ENCODE results near the gene USP15. TPM values are rescaled to one million over a fixed set of nuclear protein-coding genes. Genes with fewer than 3 reads are reported as not detected.

Gene USP15
- total RNA-seq, 3 donors from 2014 or later (not counting 1 experiment from before 2014, with no cell fraction given) = 188 to 251 (median 197) TPM

GRCh38 chr12:62251609-62251958 is 8.6 kb upstream of the USP15 start:
- no peaks in the 10 kb centered on the region for H3K36me3 Mint-ChIP-seq
- no peak for ATAC-seq
- H3K27ac Mint-ChIP-seq = peak overlapping the region; percentile 37 to 45
- peaks cover 3 to 7% of the 10 kb centered on the region in 2 donors for H3K27me3 Mint-ChIP-seq (ENCODE audit: low read depth in 2 of 2)
- H3K4me1 Mint-ChIP-seq = peaks cover 9 to 11% of the 10 kb centered on the region in 2 donors
- H3K36me3 ChIP-seq (ENCODE audit: control insufficient read depth, insufficient read depth, low read length) = no peaks in the 10 kb centered on the region
- no peaks in the 10 kb centered on the region for H3K9me3 ChIP-seq (ENCODE audit: control insufficient read depth, insufficient read depth, low read length)
- DNase-seq = no peak
- peaks cover 2% of the 10 kb centered on the region for H3K4me1 ChIP-seq (ENCODE audit: control insufficient read depth, insufficient read depth, low read length)
- H3K4me3 ChIP-seq (ENCODE audit: low read length) = no peak overlapping the region
- H3K27ac ChIP-seq (ENCODE audit: low read length) = peak overlapping the region; percentile 4
- H3K4me3 Mint-ChIP-seq = no peak overlapping the region
- TF ChIP-seq, protein P1, sequence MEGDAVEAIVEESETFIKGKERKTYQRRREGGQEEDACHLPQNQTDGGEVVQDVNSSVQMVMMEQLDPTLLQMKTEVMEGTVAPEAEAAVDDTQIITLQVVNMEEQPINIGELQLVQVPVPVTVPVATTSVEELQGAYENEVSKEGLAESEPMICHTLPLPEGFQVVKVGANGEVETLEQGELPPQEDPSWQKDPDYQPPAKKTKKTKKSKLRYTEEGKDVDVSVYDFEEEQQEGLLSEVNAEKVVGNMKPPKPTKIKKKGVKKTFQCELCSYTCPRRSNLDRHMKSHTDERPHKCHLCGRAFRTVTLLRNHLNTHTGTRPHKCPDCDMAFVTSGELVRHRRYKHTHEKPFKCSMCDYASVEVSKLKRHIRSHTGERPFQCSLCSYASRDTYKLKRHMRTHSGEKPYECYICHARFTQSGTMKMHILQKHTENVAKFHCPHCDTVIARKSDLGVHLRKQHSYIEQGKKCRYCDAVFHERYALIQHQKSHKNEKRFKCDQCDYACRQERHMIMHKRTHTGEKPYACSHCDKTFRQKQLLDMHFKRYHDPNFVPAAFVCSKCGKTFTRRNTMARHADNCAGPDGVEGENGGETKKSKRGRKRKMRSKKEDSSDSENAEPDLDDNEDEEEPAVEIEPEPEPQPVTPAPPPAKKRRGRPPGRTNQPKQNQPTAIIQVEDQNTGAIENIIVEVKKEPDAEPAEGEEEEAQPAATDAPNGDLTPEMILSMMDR (IDR thresholded peaks at IDR 0.05) = no peak
- no peaks in the 10 kb centered on the region for H3K27me3 ChIP-seq (ENCODE audit: control insufficient read depth, insufficient read depth, low read length)
- no peaks in the 10 kb centered on the region for H3K9me3 Mint-ChIP-seq
- intact Hi-C loops (cut with micrococcal nuclease) = no loop called here

- H3K36me3 Mint-ChIP-seq = no peaks in the 10 kb centered on the region
- H3K27me3 ChIP-seq (ENCODE audit: control insufficient read depth, insufficient read depth, low read length) = no peaks in the 10 kb centered on the region
- peaks cover 2% of the 10 kb centered on the region for H3K4me1 ChIP-seq (ENCODE audit: control insufficient read depth, insufficient read depth, low read length)
- H3K4me1 Mint-ChIP-seq = peaks cover 9 to 11% of the 10 kb centered on the region in 2 donors
- H3K9me3 ChIP-seq (ENCODE audit: control insufficient read depth, insufficient read depth, low read length) = no peaks in the 10 kb centered on the region
- H3K27ac ChIP-seq (ENCODE audit: low read length) = no peak overlapping the region
- intact Hi-C loops (cut with micrococcal nuclease) = no loop called here
- H3K4me3 Mint-ChIP-seq = no peak overlapping the region
- H3K9me3 Mint-ChIP-seq = no peaks in the 10 kb centered on the region
- no peak for DNase-seq
- no peaks in the 10 kb centered on the region for H3K36me3 ChIP-seq (ENCODE audit: control insufficient read depth, insufficient read depth, low read length)
- H3K27me3 Mint-ChIP-seq (ENCODE audit: low read depth in 2 of 2) = peaks cover 3 to 7% of the 10 kb centered on the region in 2 donors
- TF ChIP-seq, protein P1 (IDR thresholded peaks at IDR 0.05) = no peak
- ATAC-seq = no peak
- H3K4me3 ChIP-seq (ENCODE audit: low read length) = no peak overlapping the region
- WGBS (ENCODE audit: insufficient coverage) = 92% methylated on average over 3 of the region's 4 CpGs
- H3K27ac Mint-ChIP-seq = no peak overlapping the region
Measured at GRCh38 chr12:62252576-62252975, 7.6 kb upstream of the USP15 start.

GRCh38 chr12:62254967-62255366 is 5.2 kb upstream of the USP15 start:
- H3K36me3 ChIP-seq (ENCODE audit: control insufficient read depth, insufficient read depth, low read length) = no peaks in the 10 kb centered on the region
- H3K4me3 Mint-ChIP-seq = no peak overlapping the region
- WGBS (ENCODE audit: insufficient coverage) = no CpG with 5 or more reads among the region's 3 CpGs
- H3K27me3 Mint-ChIP-seq (ENCODE audit: low read depth in 2 of 2) = no peaks in the 10 kb centered on the region
- H3K9me3 Mint-ChIP-seq = no peaks in the 10 kb centered on the region
- peaks cover under 1% of the 10 kb centered on the region for H3K36me3 Mint-ChIP-seq
- H3K27ac ChIP-seq (ENCODE audit: low read length) = no peak overlapping the region
- H3K4me1 ChIP-seq (ENCODE audit: control insufficient read depth, insufficient read depth, low read length) = peaks cover 2% of the 10 kb centered on the region
- no peaks in the 10 kb centered on the region for H3K27me3 ChIP-seq (ENCODE audit: control insufficient read depth, insufficient read depth, low read length)
- no peak overlapping the region for H3K27ac Mint-ChIP-seq
- DNase-seq = no peak
- TF ChIP-seq, protein P1 (IDR thresholded peaks at IDR 0.05) = no peak
- no peaks in the 10 kb centered on the region for H3K9me3 ChIP-seq (ENCODE audit: control insufficient read depth, insufficient read depth, low read length)
- peaks cover 19 to 23% of the 10 kb centered on the region in 2 donors for H3K4me1 Mint-ChIP-seq
- intact Hi-C loops (cut with micrococcal nuclease) = no loop called here
- no peak for ATAC-seq
- H3K4me3 ChIP-seq (ENCODE audit: low read length) = no peak overlapping the region

DNA sequence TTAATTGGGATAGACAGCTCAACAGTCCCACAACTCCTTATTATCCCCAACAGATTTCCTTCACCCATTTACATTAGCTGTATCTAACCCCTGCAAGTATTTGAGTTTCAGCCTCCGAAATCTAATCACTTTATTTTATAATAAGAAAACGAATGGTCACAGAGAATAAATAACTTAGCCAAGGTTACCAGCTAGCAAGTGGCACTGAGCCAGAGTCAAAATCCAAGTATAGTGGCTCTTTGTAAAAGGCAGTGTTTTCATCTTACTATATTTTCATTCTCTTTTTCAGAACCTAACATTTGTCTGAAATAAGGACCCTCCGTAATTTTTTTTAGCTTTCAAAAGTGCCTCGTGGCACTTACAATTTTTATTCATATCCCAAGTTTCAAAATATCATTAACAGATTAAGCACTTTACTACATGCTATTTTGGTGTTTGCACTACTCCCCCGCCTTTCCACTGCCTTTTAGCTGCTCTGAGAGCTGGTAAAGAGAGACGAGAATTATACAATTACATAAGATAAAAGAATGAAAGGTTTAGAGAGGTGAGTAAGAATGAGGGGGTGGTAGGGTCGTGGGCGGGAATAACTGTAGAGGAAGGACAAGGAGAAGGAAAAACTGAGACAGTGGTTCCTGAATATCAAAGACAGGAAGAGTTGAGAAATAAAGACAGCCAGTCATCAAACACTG is 3.7 kb upstream of the USP15 start:
- ATAC-seq = no peak
- Mint-ChIP-seq H3K4me3 (peak overlapping the region; percentile 4), H3K9me3 (no peaks in the 10 kb centered on the region), H3K27ac (no peak overlapping the region), H3K4me1 (peaks cover 24 to 26% of the 10 kb centered on the region in 2 donors), H3K36me3 (peaks cover 10% of the 10 kb centered on the region), H3K27me3 (ENCODE audit: low read depth in 2 of 2) (no peaks in the 10 kb centered on the region)
- intact Hi-C loops (cut with micrococcal nuclease) = no loop called here
- TF ChIP-seq, protein P1 (IDR thresholded peaks at IDR 0.05) = no peak
- Histone ChIP-seq H3K27me3 (ENCODE audit: control insufficient read depth, insufficient read depth, low read length) (no peaks in the 10 kb centered on the region), H3K9me3 (ENCODE audit: control insufficient read depth, insufficient read depth, low read length) (no peaks in the 10 kb centered on the region), H3K27ac (ENCODE audit: low read length) (no peak overlapping the region), H3K36me3 (ENCODE audit: control insufficient read depth, insufficient read depth, low read length) (no peaks in the 10 kb centered on the region), H3K4me3 (ENCODE audit: low read length) (no peak overlapping the region), H3K4me1 (ENCODE audit: control insufficient read depth, insufficient read depth, low read length) (peaks cover 3% of the 10 kb centered on the region)
- DNase-seq = no peak
- 69% methylated on average over 8 of the region's 8 CpGs for WGBS (ENCODE audit: insufficient coverage)
